GM12878 (cell line): ENCODE results near the gene DOCK7. TPM values are rescaled to one million over a fixed set of nuclear protein-coding genes. Genes with fewer than 3 reads are reported as not detected.

ENCODE experiments used
- ATAC-seq: fragments of 200-7000 bp; cut with Tn5 transposase; 3 replicates; pipeline ENCODE4 v1.9.1; 2020; ENCODE audit warnings: mild to moderate bottlenecking, moderate library complexity
- BruUV-seq: library from RNA; stranded (reverse); fragments of 400-500 nt; replicated peaks from 2 replicates; lab custom pipeline; 2021; lab: Mats Ljungman, UMichigan
- CTCF ChIA-PET: fragments of 300-600 bp; sonication (Branson Sonifier 250); formaldehyde crosslinking; extraction: SDS; loops from one replicate; lab custom pipeline; 2021; ENCODE audit warnings: inconsistent platforms; lab: Yijun Ruan, JAX
- POLR2A ChIA-PET: fragments of 350-600 bp; formaldehyde crosslinking; extraction: SDS; loops from one replicate; lab custom pipeline; 2021; ENCODE audit warnings: inconsistent platforms; lab: Charles Lee
- RAD21 ChIA-PET: fragments of 300-600 bp; sonication (Branson Sonifier 250); formaldehyde crosslinking; loops from one replicate; lab custom pipeline; 2023; ENCODE audit warnings: antibody characterized with exemption; ENCODE audit not compliant: unreplicated experiment; lab: Charles Lee
- SMC1A ChIA-PET: fragments of 300-600 bp; sonication (Branson Sonifier 250); formaldehyde crosslinking; loops from one replicate; lab custom pipeline; 2023; ENCODE audit not compliant: unreplicated experiment, uncharacterized antibody; lab: Charles Lee
- DNase-seq: peaks from one replicate; pipeline ENCODE4 v3.0.0-alpha.2; 2011; ENCODE audit warnings: low read depth, low spot score
- FAIRE-seq: peaks from 3 replicates; lab custom pipeline; 2011; peaks lifted over from hg19 to GRCh38; lab: Jason Lieb, UNC
- H2AFZ ChIP-seq: 2 replicates; pipeline ENCODE4 v1.6.0; 2011; ENCODE audit warnings: low read depth, low read length, control low read depth; ENCODE audit not compliant: control insufficient read depth
- H3K27ac ChIP-seq: 2 replicates; pipeline ENCODE4 v1.5.1; 2011; ENCODE audit warnings: control low read depth; ENCODE audit not compliant: control insufficient read depth, insufficient read depth
- H3K27me3 ChIP-seq, 2 experiments: replicated peaks in 1 of 2; 2 replicates each; pipeline versions ENCODE4 v1.6.0 to v1.6.1; 2011; ENCODE audit warnings: low read length in 1 of 2; ENCODE audit not compliant: control insufficient read depth in 2 of 2, insufficient read depth in 2 of 2
- H3K36me3 ChIP-seq, 2 experiments: 2 replicates each; pipeline ENCODE4 v1.5.1; 2011; ENCODE audit warnings: low read length in 1 of 2; ENCODE audit not compliant: control insufficient read depth in 2 of 2, insufficient read depth in 2 of 2
- H3K4me1 ChIP-seq: 2 replicates; pipeline ENCODE4 v1.6.1; 2011; ENCODE audit warnings: mild to moderate bottlenecking, low read length, moderate library complexity, mixed read lengths; ENCODE audit not compliant: control insufficient read depth, insufficient read depth
- H3K4me2 ChIP-seq: 2 replicates; pipeline ENCODE4 v1.6.0; 2011; ENCODE audit warnings: control low read depth; ENCODE audit not compliant: control insufficient read depth, insufficient read depth
- H3K4me3 ChIP-seq: fragments of 200-600 bp; sonication (generic); 2 replicates; pipeline ENCODE4 v1.5.1; 2016
- H3K79me2 ChIP-seq: 2 replicates; pipeline ENCODE4 v1.6.0; 2011; ENCODE audit warnings: low read length; ENCODE audit not compliant: control insufficient read depth, insufficient read depth
- H3K9ac ChIP-seq: 2 replicates; pipeline ENCODE4 v1.8.0; 2011; ENCODE audit warnings: low read length, control low read depth, mixed read lengths; ENCODE audit not compliant: control insufficient read depth, insufficient read depth
- H3K9me3 ChIP-seq: replicated peaks from 3 replicates; pipeline ENCODE4 v1.5.1; 2011; ENCODE audit warnings: mild to moderate bottlenecking, low read length; ENCODE audit not compliant: control insufficient read depth, insufficient read depth
- H4K20me1 ChIP-seq: 2 replicates; pipeline ENCODE4 v1.6.0; 2011; ENCODE audit not compliant: control insufficient read depth, insufficient read depth
- CREM ChIP-seq: IDR thresholded peaks from 2 replicates; pipeline ENCODE4 v1.6.1; 2014; ENCODE audit warnings: antibody characterized with exemption, low read depth
- HDAC6 ChIP-seq: fragments of 200-600 bp; sonication (generic); IDR thresholded peaks from one replicate; pipeline ENCODE4 v1.8.0; 2017; ENCODE audit warnings: antibody characterized with exemption; ENCODE audit not compliant: unreplicated experiment
- JUNB ChIP-seq: IDR thresholded peaks from 2 replicates; pipeline ENCODE4 v1.6.1; 2016; ENCODE audit warnings: antibody characterized with exemption, mild to moderate bottlenecking
- RUNX3 ChIP-seq: IDR thresholded peaks from 2 replicates; pipeline ENCODE4 v1.6.1; 2012; ENCODE audit warnings: low read length, inconsistent platforms
- SRF ChIP-seq, 2 experiments: IDR thresholded peaks; 2 replicates each; pipeline ENCODE4 v1.6.1; 2011; ENCODE audit warnings: low read depth in 2 of 2, low read length in 2 of 2, mild to moderate bottlenecking in 1 of 2, moderate library complexity in 1 of 2
- ZNF384 ChIP-seq: IDR thresholded peaks from 2 replicates; pipeline ENCODE4 v1.6.1; 2012; ENCODE audit warnings: low read depth, mild to moderate bottlenecking, low read length, improper control_type of control experiment, borderline replicate concordance
- WGBS: methylation state at CpG from one replicate; pipeline ENCODE4 v1.1.6; 2016; ENCODE audit warnings: low lambda C conversion rate; ENCODE audit not compliant: insufficient replicate concordance, insufficient coverage; ENCODE audit errors: missing lambda C conversion rate; 5-methylcytosine and 5-hydroxymethylcytosine counted together
- in situ Hi-C: fragments of 300-500 bp; cut with MboI; formaldehyde crosslinking; loops from 9 replicates; pipeline ENCODE4 v1.14.3; 2018; ENCODE audit warnings: mixed read lengths
- intact Hi-C: fragments of 100-400 bp; cut with micrococcal nuclease; formaldehyde crosslinking; loops from one replicate; pipeline ENCODE4 v1.14.2; 2022; ENCODE audit not compliant: unreplicated experiment
- polyA plus RNA-seq, 11 experiments: library from polyadenylated mRNA; depleted of rRNA in 4 of 11; unstranded in 6 of 11; stranded (reverse) in 5 of 11; fragments of >200 nt; fragmentation: Nextera tagmentation in 4 of 11; fragmentation: Illumina TruSeq in 1 of 11; extraction: Ambion mirVana in 4 of 11; extraction: Trizol in 1 of 11; gene quantifications; 1 replicate in 1 of 11; 2 replicates in 10 of 11; pipeline versions ENCODE4 v1.2.1 to v1.2.3, GENCODE V29; 2011 to 2016; ENCODE audit warnings: inconsistent platforms in 2 of 11, missing spikeins in 2 of 11, low read depth in 1 of 11
- total RNA-seq, 4 experiments: library from RNA; depleted of rRNA in 3 of 4; stranded (reverse); fragments of >200 nt in 3 of 4; fragmentation: Illumina TruSeq in 1 of 4; extraction: Trizol in 1 of 4; gene quantifications; 2 replicates each; pipeline versions ENCODE4 v1.2.1 to v1.2.3, GENCODE V29; 2013 to 2021

DOCK7 gene
- total and polyA plus RNA-seq, 10 of the 15 experiments (the other 5 are each of a cell fraction or from before 2014, with no cell fraction given), result 4.8 to 34.6 (median 26.9) TPM

DNA sequence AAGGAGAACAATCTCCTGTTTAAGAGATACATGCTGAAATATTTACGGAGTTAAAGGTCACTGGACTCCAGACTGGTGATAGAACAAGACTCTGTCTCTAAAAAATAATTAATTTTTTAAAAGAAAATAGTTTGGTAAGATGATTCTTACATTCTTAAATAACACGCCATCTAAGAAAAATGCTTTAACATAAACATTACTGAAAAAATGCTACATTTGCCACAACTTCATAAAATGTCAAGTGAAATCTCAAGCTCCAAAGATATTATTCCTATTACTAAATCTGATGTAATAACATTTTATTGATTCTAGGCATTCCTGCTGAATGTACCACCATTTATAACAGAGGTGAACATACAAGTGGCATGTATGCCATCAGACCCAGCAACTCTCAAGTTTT, 86.7 kb downstream of the DOCK7 start:
- CTCF ChIA-PET, result no interaction called here
- no peaks in the 10 kb centered on the region for H3K36me3 ChIP-seq
- no TSS peak for BruUV-seq
- DNase-seq, result no peak
- TF ChIP-seq HDAC6 (no peak), SRF (IDR thresholded peaks at IDR 0.05; ENCODE audit: low read depth in 2 of 2, low read length in 2 of 2) (no peak)
- H3K27me3 ChIP-seq, result no peaks in the 10 kb centered on the region
- H4K20me1 ChIP-seq, result no peaks in the 10 kb centered on the region
- no peak overlapping the region for H3K9ac ChIP-seq
- no peak overlapping the region for H3K4me3 ChIP-seq
- in situ Hi-C loops, result no loop called here
- H3K79me2 ChIP-seq, result no peaks in the 10 kb centered on the region
- no peak for FAIRE-seq
- SMC1A ChIA-PET, result no interaction called here
- H2AFZ ChIP-seq, result no peak overlapping the region
- WGBS, result 72% methylated on average over 2 of the region's 2 CpGs
- H3K4me1 ChIP-seq, result no peaks in the 10 kb centered on the region
- POLR2A ChIA-PET, result no interaction called here
- no peak for ATAC-seq
- H3K9me3 ChIP-seq, result no peaks in the 10 kb centered on the region
- no peak overlapping the region for H3K4me2 ChIP-seq
- intact Hi-C loops, result no loop called here
- RAD21 ChIA-PET, result no interaction called here
- H3K27ac ChIP-seq, result no peak overlapping the region

DNA sequence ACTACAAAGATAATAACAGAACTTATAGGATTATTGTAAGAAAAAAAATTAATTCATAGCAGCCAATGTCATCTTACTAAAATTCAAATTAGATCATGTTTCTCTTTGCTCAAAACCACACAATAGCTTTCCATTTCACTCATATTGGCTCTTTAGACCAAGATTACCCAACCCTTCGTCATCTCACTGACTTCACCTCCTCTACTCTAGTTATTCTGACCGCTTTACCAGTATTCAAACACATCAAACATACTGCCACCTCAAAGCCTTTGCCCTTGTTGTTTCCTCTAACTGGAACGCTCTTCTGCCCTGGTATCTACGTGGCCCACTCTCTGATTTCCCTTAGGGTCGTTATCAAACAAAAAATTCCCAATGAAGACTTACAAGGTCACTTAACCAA, 89.1 kb downstream of the DOCK7 start:
- TSS peak; percentile 24 for BruUV-seq
- Histone ChIP-seq H3K9ac (no peak overlapping the region), H3K4me3 (no peak overlapping the region), H3K9me3 (no peaks in the 10 kb centered on the region), H4K20me1 (no peaks in the 10 kb centered on the region), H3K36me3 (no peaks in the 10 kb centered on the region), H3K4me2 (no peak overlapping the region), H2AFZ (no peak overlapping the region), H3K27ac (no peak overlapping the region), H3K79me2 (no peaks in the 10 kb centered on the region), H3K27me3 (no peaks in the 10 kb centered on the region), H3K4me1 (no peaks in the 10 kb centered on the region)
- FAIRE-seq (no peak), DNase-seq (no peak), ATAC-seq (peak; percentile 78)
- CTCF ChIA-PET, result interaction anchor here (0.6 to 1.5 kb wide), 4 partner anchors 10 to 147 kb away, joined by 3 to 4 read pairs (median 4); no protein-coding TSS in a partner anchor
- in situ Hi-C loops (no loop called here), intact Hi-C loops (no loop called here)
- SMC1A ChIA-PET, result interaction anchor here (0.9 to 1.8 kb wide), 4 partner anchors 14 to 147 kb away, joined by 3 to 9 read pairs (median 3); no protein-coding TSS in a partner anchor
- peak; percentile 59 for TF ChIP-seq JUNB
- TF ChIP-seq ZNF384, result no peak
- peak; percentile 76 for TF ChIP-seq RUNX3
- TF ChIP-seq CREM, result 0 out of 2 replicates have a peak, but pooled peaks have one; percentile 22
- RAD21 ChIA-PET, result interaction anchor here (1.5 to 1.6 kb wide), 2 partner anchors 11 to 15 kb away, joined by 5 read pairs; no protein-coding TSS in a partner anchor
- POLR2A ChIA-PET, result interaction anchor here (0.6 kb wide), 1 partner anchor 20 kb away, joined by 6 read pairs; no protein-coding TSS in a partner anchor
- WGBS, result 69% methylated on average over 5 of the region's 5 CpGs
